Sciatic nerve (tissue), 2 donors: ENCODE measurements around the gene UBXN6. TPM values are rescaled to one million over a fixed set of nuclear protein-coding genes. Genes with fewer than 3 reads are reported as not detected.

Experiments used
- ATAC-seq: fragments of 200-7000 bp; cut with Tn5 transposase; one replicate; pipeline ENCODE4 v1.9.1; 2020; ENCODE audit warnings: mild to moderate bottlenecking, moderate library complexity
- DNase-seq: peaks from one replicate; pipeline ENCODE4 v3.0.0-alpha.2; 2020; ENCODE audit warnings: low spot score
- intact Hi-C: fragments of 100-400 bp; cut with DNase I; formaldehyde crosslinking; loops from one replicate; pipeline ENCODE4 v1.14.2; 2022
- total RNA-seq: library from RNA; stranded (reverse); fragmentation: NEBNext Ultra II Directional; extraction: Animal tissue kit (Norgen Biotek cat#: 25700); gene quantifications from one replicate; pipeline ENCODE4 v1.2.1, GENCODE V29; 2021
- donor health status: DM: no; HTN: no; CAD: no.
- donor health status: DM: no; HTN: no; CAD: no.

The UBXN6 gene
- total RNA-seq, 1 donor from 2014 or later, result 107 TPM

DNA sequence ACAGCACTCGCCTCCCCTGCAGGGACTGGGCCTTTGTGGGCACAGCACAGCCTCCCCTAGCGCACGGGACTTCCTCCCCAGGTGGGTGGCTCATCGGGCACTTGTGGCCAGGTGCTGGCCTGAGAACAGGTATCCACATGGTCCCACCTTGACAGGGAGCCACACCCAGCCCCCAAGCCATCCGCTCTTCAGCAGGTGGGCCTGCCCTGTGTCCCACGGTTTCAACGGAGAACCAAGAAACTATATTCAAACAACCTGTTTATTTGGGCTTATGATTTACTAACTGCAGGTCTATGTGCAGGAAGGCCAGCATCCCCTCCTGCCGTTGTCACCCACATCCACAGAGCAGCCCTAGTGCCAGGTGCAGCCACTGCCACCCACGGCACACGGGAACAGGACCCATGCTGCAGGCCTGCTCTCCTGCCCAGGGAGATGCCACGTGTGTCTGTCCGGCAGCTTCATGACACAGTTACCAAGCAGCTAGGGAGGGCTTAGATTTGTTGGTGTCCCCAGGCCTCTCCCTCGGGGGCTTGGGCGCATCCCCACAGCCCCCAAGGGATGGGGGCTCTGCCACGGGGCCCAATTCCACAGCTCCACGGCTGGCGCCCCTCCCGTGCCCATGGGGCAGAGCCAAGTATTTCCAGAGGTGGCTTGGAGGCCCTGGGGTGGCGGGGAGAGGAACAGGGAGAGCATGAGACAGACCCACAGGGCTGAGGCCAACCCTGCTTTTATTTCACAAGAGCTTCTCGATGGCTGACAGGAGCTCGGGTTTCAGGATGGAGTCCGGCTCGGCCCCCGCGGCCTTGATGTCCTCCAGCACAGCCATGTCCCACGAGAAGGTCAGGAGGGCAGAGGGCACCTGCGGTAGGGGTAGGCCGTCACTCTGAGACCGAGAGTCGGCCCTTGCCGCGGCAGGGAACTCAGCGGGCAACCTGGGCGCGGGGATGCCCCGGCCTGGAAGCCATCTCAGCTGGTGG, 12.5 kb downstream of the UBXN6 start:
- ATAC-seq (peak; percentile 20), DNase-seq (no peak)
- intact Hi-C loops, result no loop called here

- DNase-seq (no peak), ATAC-seq (no peak)
- intact Hi-C loops, result no loop called here
These were observed 13.4 kb downstream of the UBXN6 start for GRCh38 chr19:4443966-4444764.

DNA sequence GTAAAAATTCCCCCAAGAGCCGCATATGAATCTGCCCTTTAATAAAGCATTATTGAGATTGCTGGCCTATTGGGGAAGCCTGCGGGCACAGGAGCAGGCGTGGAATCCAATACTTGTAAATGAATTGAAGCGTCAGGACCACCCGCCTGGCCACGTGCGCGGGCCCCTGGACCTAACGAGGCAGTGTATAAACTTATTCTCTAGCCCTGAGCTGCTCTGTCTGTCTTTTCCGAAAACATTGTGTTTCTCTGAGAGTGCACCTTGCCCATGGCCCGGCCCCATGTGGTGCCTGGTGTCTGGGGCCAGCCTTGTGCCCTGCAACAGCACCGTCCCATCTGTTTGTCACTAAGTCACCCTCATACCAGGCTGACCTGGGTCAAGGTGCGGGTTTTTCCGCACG, 14.4 kb downstream of the UBXN6 start:
- intact Hi-C loops, result no loop called here
- no peak for ATAC-seq

GRCh38 chr19:4442819-4443146, 14.8 kb downstream of the UBXN6 start:
- intact Hi-C loops, result no loop called here
- ATAC-seq (no peak), DNase-seq (no peak)

More for the DNA sequence above, 14.4 kb downstream of the UBXN6 start:
- no peak for DNase-seq

DNA sequence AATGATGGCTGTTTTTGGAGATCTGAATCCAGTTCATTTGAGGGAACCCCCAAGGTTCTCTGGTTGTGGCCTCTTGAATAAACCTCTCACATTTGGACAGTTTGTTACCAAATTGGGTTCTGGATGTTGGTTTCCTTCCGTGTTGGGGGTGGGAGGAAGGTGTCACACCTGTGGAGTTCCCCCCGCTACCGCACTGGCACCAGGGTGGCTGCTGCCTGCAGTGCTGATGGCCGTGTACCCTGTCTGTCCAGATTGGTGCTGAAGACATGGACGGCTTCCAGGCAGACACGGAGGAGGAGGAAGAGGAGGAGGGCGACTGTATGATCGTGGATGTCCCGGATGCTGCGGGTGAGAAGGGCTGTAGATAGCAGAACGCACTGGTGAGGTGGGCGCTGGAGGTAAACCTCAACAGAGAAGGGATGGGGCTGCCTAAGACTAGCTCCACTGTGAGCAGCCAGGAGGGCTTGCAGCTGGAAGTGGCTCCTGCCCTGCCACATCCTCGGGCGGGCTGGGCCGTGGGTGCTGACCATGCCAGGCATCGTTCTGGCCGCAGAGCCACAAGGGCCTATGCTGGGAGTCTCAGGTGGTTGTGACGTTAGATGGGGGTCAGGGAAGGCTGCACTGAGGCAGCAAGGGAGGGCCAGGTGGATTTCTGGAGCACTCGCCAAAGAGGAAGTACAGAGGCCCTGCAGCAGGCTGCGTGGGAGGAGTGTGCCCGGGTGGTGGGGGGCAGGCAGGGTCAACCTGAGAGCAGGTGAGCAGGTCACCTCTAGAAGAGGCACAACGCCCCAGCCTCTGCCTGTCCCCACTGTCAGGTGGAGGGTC, 15.4 kb downstream of the UBXN6 start:
- no peak for ATAC-seq
- DNase-seq, result no peak

GRCh38 chr19:4439243-4439642, 18.4 kb downstream of the UBXN6 start:
- ATAC-seq (no peak), DNase-seq (no peak)
- intact Hi-C loops, result no loop called here

More for the DNA sequence above, 15.4 kb downstream of the UBXN6 start:
- intact Hi-C loops, result no loop called here

DNA sequence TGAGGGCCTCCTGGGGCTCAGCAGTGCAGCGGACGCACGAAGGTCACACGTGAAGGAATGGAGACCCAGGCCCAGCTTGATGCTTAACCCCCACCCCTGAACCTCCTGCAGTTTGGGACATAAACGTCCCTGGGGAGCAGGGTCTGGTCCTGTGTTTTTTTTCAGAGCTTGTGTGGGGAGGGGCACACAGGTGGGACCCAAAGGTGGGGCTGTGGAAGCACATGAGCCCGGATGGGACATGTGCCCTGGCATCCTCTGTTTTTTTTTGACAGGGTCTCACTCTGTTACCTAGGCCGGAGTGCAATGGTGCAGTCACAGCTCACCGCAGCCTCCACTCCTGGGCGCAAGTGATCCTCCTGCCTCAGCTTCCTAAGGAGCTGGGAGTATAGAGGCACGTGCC, 20.5 kb downstream of the UBXN6 start:
- DNase-seq (no peak), ATAC-seq (no peak)
- intact Hi-C loops, result no loop called here

- ATAC-seq (no peak), DNase-seq (no peak)
- intact Hi-C loops, result no loop called here
These were observed 21.4 kb downstream of the UBXN6 start for GRCh38 chr19:4436231-4436630.

DNA sequence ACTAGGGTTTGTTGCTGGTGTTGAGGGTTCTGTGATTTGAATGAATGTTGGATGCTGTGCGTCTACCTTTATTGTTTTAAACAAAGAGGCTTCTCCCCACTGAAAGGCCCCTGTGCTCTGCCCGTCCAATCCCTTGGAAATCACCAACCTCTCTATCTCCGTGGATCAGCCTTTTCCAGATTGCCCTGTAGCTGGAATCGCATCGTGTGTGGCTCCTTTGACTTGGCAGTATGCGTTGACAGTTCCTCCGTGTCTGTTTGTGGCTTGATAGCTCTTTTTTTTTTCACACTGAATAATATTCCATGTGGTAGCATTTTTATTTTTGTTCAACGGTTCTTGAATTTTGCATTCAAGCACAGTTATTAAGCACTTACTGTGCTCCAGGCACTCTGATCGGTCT, 23.2 kb downstream of the UBXN6 start:
- no peak for DNase-seq
- no peak for ATAC-seq
- intact Hi-C loops, result no loop called here

DNA sequence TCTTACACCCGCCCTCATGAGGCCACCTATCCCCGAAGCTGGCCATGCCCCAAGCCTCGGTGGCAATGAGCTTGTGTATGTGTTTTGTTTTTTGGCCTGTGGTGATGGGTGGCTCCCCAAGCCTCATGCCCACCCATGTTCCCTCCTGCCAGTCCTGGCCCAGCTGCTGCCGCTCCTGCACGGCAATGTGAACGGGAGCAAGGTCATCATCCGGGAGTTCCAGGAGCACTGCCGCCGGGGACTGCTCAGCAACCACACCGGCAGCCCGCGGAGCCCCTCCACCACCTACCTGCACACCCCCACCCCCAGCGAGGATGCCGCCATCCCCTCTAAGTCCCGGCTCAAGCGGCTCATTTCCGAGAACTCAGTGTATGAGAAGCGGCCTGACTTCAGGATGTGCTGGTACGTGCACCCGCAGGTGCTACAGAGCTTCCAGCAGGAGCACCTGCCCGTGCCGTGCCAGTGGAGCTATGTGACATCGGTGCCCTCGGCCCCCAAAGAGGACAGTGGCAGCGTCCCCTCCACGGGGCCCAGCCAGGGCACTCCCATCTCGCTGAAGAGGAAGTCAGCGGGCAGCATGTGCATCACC, 24.6 kb downstream of the UBXN6 start:
- ATAC-seq (no peak), DNase-seq (no peak)
- intact Hi-C loops, result no loop called here

DNA sequence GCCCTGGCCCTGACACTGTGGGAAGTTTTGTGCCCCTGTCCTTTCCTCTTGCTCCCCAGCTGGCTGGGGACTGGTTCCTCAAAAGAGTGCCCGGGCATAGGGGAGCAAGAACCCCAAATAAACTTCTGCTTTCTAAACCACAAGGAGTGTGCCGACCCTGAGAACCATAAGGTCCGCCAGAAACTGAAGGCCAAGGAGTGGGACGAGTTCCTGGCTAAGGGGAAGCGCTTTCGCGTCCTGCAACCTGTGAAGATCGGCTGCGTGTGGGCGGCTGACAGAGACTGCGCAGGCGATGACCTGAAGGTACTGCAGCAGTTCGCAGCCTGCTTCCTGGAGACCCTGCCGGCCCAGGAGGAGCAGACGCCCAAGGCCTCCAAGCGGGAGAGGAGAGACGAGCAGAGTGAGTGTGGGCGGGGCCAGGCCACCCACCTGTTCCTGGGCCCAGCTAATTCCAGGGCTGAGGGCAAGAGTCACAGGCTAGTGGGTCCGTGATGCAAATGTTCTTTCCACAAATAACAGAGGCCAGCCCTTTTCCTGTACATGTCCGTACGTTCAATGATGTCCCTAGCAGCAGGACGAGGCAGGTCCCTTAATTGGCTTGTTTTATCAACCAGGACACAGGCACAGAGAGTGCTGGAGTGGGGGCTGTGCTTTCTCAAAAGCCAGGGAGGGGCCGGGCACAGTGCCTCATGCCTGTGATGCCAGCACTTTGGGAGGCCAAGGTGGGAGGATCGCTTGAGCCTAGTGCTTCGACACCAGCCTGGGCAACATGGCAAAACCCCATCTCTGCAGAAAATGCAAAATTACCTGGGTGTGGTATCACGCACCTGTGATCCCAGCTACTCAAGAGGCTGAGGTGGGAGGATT, 25.6 kb downstream of the UBXN6 start:
- no peak for DNase-seq
- peak; percentile 73 for ATAC-seq
- intact Hi-C loops, result no loop called here

DNA sequence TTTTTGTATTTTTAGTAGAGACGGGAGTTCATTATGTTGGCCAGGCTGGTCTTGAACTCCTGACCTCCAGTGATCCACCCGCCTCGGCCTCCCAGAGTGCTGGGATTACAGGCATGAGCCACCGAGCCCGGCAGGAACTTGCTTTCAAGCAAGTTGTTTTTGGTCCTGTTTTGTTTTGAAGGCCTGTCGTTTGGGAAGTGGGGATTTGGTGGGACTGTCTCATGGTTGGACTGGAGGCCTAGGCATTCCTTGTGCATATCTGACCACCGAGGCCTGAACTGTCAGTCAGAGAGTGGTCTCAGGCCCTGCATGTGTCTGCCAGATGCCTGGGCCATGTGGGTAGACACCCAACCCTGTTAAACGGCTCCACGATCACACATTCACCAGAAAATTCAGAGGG, 26.3 kb downstream of the UBXN6 start:
- ATAC-seq, result no peak
- intact Hi-C loops, result no loop called here
- no peak for DNase-seq

- ATAC-seq (peak; percentile 61), DNase-seq (no peak)
- intact Hi-C loops, result no loop called here
These were observed 26.8 kb downstream of the UBXN6 start for GRCh38 chr19:4430760-4431159.

DNA sequence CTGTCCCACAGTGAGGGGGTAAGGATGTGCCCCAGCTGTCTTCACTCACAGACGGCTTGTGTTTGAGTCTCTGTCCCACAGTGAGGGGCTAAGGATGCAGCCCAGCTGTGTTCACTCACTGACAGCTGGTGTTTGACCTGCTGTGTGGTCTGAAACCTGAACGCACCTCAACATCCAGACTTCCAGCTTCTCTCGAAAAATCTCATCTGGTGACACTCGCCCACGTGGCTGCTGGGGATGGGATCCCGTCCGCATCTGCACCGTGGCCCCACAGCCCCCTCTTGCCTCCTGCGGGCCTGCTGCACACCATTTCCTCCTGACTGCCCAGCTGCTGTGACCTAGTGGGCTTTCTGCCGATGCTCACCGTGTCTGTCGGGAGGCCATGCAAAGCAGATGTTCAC, 27.8 kb downstream of the UBXN6 start:
- intact Hi-C loops, result no loop called here
- no peak for ATAC-seq
- no peak for DNase-seq

DNA sequence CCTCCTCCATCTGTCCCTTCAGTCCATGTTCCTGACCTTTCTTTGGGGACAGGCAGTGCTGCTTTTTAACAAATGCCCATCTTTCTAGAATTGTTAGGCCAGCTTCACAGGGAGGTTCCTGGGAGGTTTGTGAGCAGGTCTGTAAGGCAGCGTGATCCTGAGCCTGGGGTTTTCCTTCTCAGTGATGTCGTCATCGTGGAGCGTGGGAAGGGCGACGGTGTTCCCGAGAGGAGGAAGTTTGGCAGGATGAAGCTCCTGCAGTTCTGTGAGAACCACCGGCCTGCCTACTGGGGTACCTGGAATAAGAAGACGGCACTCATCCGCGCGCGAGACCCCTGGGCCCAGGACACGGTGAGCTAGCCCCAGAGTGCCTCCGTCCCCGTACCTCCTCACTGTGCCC, 28.3 kb downstream of the UBXN6 start:
- ATAC-seq (no peak), DNase-seq (no peak)
- intact Hi-C loops, result no loop called here

DNA sequence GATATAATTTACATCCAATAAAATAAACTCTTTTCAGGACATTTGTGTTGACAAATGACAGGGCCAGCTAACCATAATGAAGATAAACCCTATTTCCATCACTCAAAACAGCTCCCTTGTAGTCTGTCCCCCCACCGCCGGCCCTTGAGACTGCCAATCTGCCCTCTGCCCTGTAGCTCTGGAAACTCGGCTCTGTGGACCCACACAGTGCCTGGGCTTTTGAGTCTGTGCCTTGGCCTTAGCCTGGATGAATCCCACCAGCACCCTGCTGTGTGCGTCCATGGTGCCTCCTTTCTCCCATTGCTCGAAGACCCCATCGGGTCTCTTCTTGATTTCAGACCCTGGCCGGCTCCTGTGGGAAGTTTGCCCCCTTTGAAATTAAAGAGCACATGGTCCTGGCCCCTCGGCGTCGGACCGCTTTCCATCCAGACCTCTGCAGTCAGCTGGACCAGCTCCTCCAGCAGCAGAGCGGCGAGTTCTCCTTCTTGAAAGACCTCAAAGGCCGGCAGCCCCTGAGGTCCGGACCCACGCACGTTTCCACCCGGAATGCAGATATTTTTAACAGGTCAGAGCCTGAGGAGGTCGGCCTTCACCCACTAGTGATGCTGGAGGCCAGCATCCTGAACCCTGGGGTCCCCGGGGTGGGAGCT, 29.1 kb downstream of the UBXN6 start:
- DNase-seq (no peak), ATAC-seq (no peak)
- intact Hi-C loops, result no loop called here

- DNase-seq (no peak), ATAC-seq (no peak)
- intact Hi-C loops, result no loop called here
These were observed 32.1 kb downstream of the UBXN6 start for GRCh38 chr19:4425537-4425936.
